ENCODE results near the gene FDX2. TPM values are rescaled to one million over a fixed set of nuclear protein-coding genes. Genes with fewer than 3 reads are reported as not detected.
A peak's percentile ranks its signal among the peaks of the same experiment; 100 is the strongest.

Gene FDX2
- total and polyA plus RNA-seq, 2 of the 13 experiments (the other 11 are each of a cell fraction or from before 2014, with no cell fraction given): 21.0 to 24.7 TPM

DNA sequence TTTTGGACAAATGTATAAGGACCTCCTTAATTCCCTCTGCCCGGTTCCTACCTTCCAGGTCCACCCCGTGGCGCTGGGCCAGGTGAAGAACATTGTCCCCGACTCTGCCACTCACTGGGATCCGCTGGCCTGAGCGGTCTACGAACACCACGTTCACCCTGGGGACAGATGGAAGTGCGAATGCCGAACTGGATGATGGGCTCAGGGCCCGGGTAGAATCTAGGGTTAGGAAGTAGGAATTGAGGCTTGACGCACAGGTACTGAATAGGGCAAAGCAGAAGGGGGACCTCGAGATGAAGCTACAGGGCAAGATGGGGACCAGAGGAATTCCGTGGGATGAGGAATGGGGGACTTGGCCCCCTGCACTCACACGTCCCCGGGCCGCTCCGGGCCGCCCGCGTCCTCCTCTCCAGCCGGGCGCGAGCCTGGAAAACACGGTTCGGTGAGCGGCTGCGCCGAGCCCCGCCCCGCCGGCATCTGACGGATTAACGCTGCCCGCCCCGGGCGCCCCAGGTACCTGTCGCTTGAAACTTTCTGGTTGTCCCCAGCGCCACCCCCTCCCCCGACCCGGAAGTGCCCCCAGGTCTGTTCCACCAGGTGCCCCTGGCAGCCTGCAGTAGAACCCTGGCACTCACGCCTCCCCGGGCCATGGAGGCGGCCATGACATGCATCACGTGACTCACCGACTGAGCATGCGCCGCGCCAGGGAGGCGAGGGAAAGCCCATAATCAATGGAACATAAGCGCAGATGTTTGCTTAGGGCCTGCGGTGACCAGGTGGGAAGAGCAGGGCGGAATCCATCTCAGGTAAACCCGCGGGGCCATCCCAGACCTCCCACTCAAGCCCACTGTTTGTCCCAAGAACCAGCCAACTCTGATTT, at the start of gene FDX2 (continued):
- TF ChIP-seq, protein P1, sequence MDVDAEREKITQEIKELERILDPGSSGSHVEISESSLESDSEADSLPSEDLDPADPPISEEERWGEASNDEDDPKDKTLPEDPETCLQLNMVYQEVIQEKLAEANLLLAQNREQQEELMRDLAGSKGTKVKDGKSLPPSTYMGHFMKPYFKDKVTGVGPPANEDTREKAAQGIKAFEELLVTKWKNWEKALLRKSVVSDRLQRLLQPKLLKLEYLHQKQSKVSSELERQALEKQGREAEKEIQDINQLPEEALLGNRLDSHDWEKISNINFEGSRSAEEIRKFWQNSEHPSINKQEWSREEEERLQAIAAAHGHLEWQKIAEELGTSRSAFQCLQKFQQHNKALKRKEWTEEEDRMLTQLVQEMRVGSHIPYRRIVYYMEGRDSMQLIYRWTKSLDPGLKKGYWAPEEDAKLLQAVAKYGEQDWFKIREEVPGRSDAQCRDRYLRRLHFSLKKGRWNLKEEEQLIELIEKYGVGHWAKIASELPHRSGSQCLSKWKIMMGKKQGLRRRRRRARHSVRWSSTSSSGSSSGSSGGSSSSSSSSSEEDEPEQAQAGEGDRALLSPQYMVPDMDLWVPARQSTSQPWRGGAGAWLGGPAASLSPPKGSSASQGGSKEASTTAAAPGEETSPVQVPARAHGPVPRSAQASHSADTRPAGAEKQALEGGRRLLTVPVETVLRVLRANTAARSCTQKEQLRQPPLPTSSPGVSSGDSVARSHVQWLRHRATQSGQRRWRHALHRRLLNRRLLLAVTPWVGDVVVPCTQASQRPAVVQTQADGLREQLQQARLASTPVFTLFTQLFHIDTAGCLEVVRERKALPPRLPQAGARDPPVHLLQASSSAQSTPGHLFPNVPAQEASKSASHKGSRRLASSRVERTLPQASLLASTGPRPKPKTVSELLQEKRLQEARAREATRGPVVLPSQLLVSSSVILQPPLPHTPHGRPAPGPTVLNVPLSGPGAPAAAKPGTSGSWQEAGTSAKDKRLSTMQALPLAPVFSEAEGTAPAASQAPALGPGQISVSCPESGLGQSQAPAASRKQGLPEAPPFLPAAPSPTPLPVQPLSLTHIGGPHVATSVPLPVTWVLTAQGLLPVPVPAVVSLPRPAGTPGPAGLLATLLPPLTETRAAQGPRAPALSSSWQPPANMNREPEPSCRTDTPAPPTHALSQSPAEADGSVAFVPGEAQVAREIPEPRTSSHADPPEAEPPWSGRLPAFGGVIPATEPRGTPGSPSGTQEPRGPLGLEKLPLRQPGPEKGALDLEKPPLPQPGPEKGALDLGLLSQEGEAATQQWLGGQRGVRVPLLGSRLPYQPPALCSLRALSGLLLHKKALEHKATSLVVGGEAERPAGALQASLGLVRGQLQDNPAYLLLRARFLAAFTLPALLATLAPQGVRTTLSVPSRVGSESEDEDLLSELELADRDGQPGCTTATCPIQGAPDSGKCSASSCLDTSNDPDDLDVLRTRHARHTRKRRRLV (CRISPR knock-in tag; IDR thresholded peaks at IDR 0.05): no peak
- TF ChIP-seq ZNF790 (CRISPR knock-in tag; IDR thresholded peaks at IDR 0.05; ENCODE audit: borderline replicate concordance) (peak; percentile 80; the same call in 1 of the 2 replicates), ZNF124 (CRISPR knock-in tag; IDR thresholded peaks at IDR 0.05) (peak; percentile 26; the same call in 1 of the 2 replicates), RAD21 (CRISPR knock-in tag; IDR thresholded peaks at IDR 0.05) (peak; percentile 19), MATR3 (CRISPR knock-in tag; IDR thresholded peaks at IDR 0.05) (no peak), ZNF235 (CRISPR knock-in tag; IDR thresholded peaks at IDR 0.05; ENCODE audit: borderline replicate concordance) (peak; percentile 21; the same call in 1 of the 2 replicates), ATF1 (CRISPR knock-in tag; IDR thresholded peaks at IDR 0.05) (no peak), ZNF234 (CRISPR knock-in tag; conservative IDR thresholded peaks at IDR 0.05) (no peak), ZNF136 (CRISPR knock-in tag; IDR thresholded peaks at IDR 0.05; ENCODE audit: low read depth) (no peak), ZNF33B (CRISPR knock-in tag; IDR thresholded peaks at IDR 0.05) (no peak; the same call in 1 of the 2 replicates), ZNF615 (CRISPR knock-in tag; IDR thresholded peaks at IDR 0.05; ENCODE audit: borderline replicate concordance) (no peak), ZNF567 (CRISPR knock-in tag; IDR thresholded peaks at IDR 0.05; ENCODE audit: borderline replicate concordance) (no peak)
- TF ChIP-seq, protein P2, sequence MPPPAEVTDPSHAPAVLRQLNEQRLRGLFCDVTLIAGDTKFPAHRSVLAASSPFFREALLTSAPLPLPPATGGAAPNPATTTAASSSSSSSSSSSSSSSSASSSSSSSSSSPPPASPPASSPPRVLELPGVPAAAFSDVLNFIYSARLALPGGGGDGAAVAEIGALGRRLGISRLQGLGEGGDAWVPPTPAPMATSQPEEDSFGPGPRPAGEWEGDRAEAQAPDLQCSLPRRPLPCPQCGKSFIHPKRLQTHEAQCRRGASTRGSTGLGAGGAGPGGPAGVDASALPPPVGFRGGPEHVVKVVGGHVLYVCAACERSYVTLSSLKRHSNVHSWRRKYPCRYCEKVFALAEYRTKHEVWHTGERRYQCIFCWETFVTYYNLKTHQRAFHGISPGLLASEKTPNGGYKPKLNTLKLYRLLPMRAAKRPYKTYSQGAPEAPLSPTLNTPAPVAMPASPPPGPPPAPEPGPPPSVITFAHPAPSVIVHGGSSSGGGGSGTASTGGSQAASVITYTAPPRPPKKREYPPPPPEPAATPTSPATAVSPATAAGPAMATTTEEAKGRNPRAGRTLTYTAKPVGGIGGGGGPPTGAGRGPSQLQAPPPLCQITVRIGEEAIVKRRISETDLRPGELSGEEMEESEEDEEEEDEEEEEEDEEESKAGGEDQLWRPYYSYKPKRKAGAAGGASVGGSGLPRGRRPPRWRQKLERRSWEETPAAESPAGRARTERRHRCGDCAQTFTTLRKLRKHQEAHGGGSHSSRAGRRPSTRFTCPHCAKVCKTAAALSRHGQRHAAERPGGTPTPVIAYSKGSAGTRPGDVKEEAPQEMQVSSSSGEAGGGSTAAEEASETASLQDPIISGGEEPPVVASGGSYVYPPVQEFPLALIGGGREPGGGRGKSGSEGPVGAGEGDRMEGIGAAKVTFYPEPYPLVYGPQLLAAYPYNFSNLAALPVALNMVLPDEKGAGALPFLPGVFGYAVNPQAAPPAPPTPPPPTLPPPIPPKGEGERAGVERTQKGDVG (CRISPR knock-in tag; IDR thresholded peaks at IDR 0.05; ENCODE audit: borderline replicate concordance): no peak
- TF ChIP-seq, protein P3, sequence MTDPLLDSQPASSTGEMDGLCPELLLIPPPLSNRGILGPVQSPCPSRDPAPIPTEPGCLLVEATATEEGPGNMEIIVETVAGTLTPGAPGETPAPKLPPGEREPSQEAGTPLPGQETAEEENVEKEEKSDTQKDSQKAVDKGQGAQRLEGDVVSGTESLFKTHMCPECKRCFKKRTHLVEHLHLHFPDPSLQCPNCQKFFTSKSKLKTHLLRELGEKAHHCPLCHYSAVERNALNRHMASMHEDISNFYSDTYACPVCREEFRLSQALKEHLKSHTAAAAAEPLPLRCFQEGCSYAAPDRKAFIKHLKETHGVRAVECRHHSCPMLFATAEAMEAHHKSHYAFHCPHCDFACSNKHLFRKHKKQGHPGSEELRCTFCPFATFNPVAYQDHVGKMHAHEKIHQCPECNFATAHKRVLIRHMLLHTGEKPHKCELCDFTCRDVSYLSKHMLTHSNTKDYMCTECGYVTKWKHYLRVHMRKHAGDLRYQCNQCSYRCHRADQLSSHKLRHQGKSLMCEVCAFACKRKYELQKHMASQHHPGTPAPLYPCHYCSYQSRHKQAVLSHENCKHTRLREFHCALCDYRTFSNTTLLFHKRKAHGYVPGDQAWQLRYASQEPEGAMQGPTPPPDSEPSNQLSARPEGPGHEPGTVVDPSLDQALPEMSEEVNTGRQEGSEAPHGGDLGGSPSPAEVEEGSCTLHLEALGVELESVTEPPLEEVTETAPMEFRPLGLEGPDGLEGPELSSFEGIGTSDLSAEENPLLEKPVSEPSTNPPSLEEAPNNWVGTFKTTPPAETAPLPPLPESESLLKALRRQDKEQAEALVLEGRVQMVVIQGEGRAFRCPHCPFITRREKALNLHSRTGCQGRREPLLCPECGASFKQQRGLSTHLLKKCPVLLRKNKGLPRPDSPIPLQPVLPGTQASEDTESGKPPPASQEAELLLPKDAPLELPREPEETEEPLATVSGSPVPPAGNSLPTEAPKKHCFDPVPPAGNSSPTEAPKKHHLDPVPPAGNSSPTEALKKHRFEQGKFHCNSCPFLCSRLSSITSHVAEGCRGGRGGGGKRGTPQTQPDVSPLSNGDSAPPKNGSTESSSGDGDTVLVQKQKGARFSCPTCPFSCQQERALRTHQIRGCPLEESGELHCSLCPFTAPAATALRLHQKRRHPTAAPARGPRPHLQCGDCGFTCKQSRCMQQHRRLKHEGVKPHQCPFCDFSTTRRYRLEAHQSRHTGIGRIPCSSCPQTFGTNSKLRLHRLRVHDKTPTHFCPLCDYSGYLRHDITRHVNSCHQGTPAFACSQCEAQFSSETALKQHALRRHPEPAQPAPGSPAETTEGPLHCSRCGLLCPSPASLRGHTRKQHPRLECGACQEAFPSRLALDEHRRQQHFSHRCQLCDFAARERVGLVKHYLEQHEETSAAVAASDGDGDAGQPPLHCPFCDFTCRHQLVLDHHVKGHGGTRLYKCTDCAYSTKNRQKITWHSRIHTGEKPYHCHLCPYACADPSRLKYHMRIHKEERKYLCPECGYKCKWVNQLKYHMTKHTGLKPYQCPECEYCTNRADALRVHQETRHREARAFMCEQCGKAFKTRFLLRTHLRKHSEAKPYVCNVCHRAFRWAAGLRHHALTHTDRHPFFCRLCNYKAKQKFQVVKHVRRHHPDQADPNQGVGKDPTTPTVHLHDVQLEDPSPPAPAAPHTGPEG (CRISPR knock-in tag; IDR thresholded peaks at IDR 0.05): no peak
